Lung (tissue), 12 donors: ENCODE measurements around the gene ZSCAN25. TPM values are rescaled to one million over a fixed set of nuclear protein-coding genes. Genes with fewer than 3 reads are reported as not detected.
A peak's percentile ranks its signal among the peaks of the same experiment; 100 is the strongest.
"Not testable (repeated sequence)": the region's sequence is repeated elsewhere in the genome, so short reads cannot be mapped to it uniquely, and the experiment has no call there.

ENCODE experiments used
- ATAC-seq: fragments of 200-7000 bp; cut with Tn5 transposase; one replicate; pipeline ENCODE4 v1.9.1; 2020; ENCODE audit warnings: moderate number of reproducible peaks; ENCODE audit not compliant: insufficient read depth, low FRiP score
- DNase-seq, 3 donors: peaks; one replicate each; pipeline ENCODE4 v3.0.0-alpha.2; 2013 to 2017
- H3K27ac ChIP-seq, 2 donors: one replicate each; pipeline ENCODE4 v1.5.1; 2013; ENCODE audit warnings: mild to moderate bottlenecking in 2 of 2, moderate library complexity in 2 of 2, control low read depth in 1 of 2, inconsistent platforms in 1 of 2, low read depth in 1 of 2, low read length in 1 of 2
- H3K27me3 ChIP-seq, 3 donors: one replicate each; pipeline ENCODE4 v1.5.1; 2013; ENCODE audit warnings: low read length in 2 of 3; ENCODE audit not compliant: control insufficient read depth in 3 of 3, insufficient read depth in 3 of 3
- H3K36me3 ChIP-seq, 4 donors: one replicate each; pipeline ENCODE4 v1.5.1; 2013; ENCODE audit warnings: low read length in 4 of 4, mild to moderate bottlenecking in 1 of 4, moderate library complexity in 1 of 4; ENCODE audit not compliant: control insufficient read depth in 4 of 4, insufficient read depth in 4 of 4
- H3K4me1 ChIP-seq, 5 donors: one replicate each; pipeline ENCODE4 v1.5.1; 2013; ENCODE audit warnings: low read length in 5 of 5, mild to moderate bottlenecking in 2 of 5, moderate library complexity in 1 of 5; ENCODE audit not compliant: control insufficient read depth in 5 of 5, insufficient read depth in 5 of 5
- H3K4me3 ChIP-seq: one replicate; pipeline ENCODE4 v1.5.1; 2013; ENCODE audit warnings: mild to moderate bottlenecking, control low read depth, moderate library complexity
- H3K9ac ChIP-seq, 2 donors: one replicate each; pipeline ENCODE4 v1.5.1; 2013; ENCODE audit warnings: low read length in 2 of 2, control low read depth in 1 of 2; ENCODE audit not compliant: insufficient read depth in 1 of 2
- H3K9me3 ChIP-seq, 4 donors: one replicate each; pipeline ENCODE4 v1.5.1; 2013; ENCODE audit warnings: low read length in 3 of 4, mild to moderate bottlenecking in 1 of 4, moderate library complexity in 1 of 4; ENCODE audit not compliant: control insufficient read depth in 4 of 4, insufficient read depth in 3 of 4
- CTCF ChIP-seq: IDR thresholded peaks from 2 replicates; pipeline ENCODE4 v1.5.1; 2012; ENCODE audit warnings: mild to moderate bottlenecking; ENCODE audit errors: control extremely low read depth, extremely low read depth
- WGBS, 2 donors: extraction: QIAGEN DNeasy Blood & Tissue Kit; methylation state at CpG; one replicate each; pipeline ENCODE4 v1.1.7; 2013; 5-methylcytosine and 5-hydroxymethylcytosine counted together
- polyA plus RNA-seq, 2 donors: library from polyadenylated mRNA; stranded (reverse); fragments of 200-250 nt; gene quantifications; one replicate each; pipeline ENCODE4 v1.2.1, GENCODE V29; 2013
- total RNA-seq, 2 donors: library from RNA; depleted of rRNA in 1 of 2; stranded (reverse); fragments of >200 nt in 1 of 2; gene quantifications; one replicate each; pipeline ENCODE4 v1.2.1, GENCODE V29; 2014 to 2021
- donor health status: control.
- donor health status: control.
- donor health status: Bipolar disorder and iron deficiency.
- donor health status: healthy.
- donor health status: DM: yes; HTN: yes; CAD: no.

ZSCAN25 gene
- total and polyA plus RNA-seq, 4 donors, result 5.7 to 24.0 (median 14.1) TPM

GRCh38 chr7:99576251-99576650 is 40.5 kb upstream of the ZSCAN25 start:
- ATAC-seq (no peak), DNase-seq (no peak)
- no peak overlapping the region for H3K9ac ChIP-seq
- no peak overlapping the region for H3K27ac ChIP-seq
- H3K36me3 ChIP-seq, result peaks cover 0 to 21% (median 10%) of the 10 kb centered on the region in 4 donors
- peaks cover 0 to 10% (median 3%) of the 10 kb centered on the region in 5 donors for H3K4me1 ChIP-seq
- no peaks in the 10 kb centered on the region for H3K9me3 ChIP-seq
- no peaks in the 10 kb centered on the region for H3K27me3 ChIP-seq
- H3K4me3 ChIP-seq, result no peak overlapping the region
- TF ChIP-seq CTCF, result no peak
- WGBS, 2 donors, result 62 to 68% methylated on average over 3 of the region's 3 CpGs

- peak in 1 of 3 donors; percentile 15 for DNase-seq
- no peak for TF ChIP-seq CTCF
- Histone ChIP-seq H3K27me3 (no peaks in the 10 kb centered on the region), H3K9ac (peak overlapping the region; percentile 60 to 93), H3K27ac (no peak overlapping the region), H3K4me1 (peaks cover 0 to 10% (median 3%) of the 10 kb centered on the region in 5 donors), H3K4me3 (peak overlapping the region; percentile 34), H3K36me3 (peaks cover 0 to 3% (median 0%) of the 10 kb centered on the region in 4 donors), H3K9me3 (no peaks in the 10 kb centered on the region)
- WGBS, 2 donors, result 44 to 51% methylated on average over 10 of the region's 10 CpGs
- ATAC-seq, result no peak
Measured at GRCh38 chr7:99579281-99579955, 37.3 kb upstream of the ZSCAN25 start.

GRCh38 chr7:99579956-99580777 is 36.6 kb upstream of the ZSCAN25 start:
- 1 to 2% methylated on average over 48 to 54 of the region's 54 CpGs for whole genome bisulfite sequencing, 2 donors
- peak overlapping the region; percentile 60 to 93 for H3K9ac ChIP-seq
- H3K4me3 ChIP-seq, result peak overlapping the region; percentile 34
- no peaks in the 10 kb centered on the region for H3K36me3 ChIP-seq
- ATAC-seq, result peak; percentile 55
- peak overlapping the region in 1 of 2 donors; percentile 15 for H3K27ac ChIP-seq
- no peak for TF ChIP-seq CTCF
- no peaks in the 10 kb centered on the region for H3K9me3 ChIP-seq
- DNase-seq, result peak; percentile 78 to 82 (median 81)
- H3K4me1 ChIP-seq, result peaks cover 0 to 10% (median 3%) of the 10 kb centered on the region in 5 donors
- H3K27me3 ChIP-seq, result no peaks in the 10 kb centered on the region

GRCh38 chr7:99580778-99581332 is 35.9 kb upstream of the ZSCAN25 start:
- H3K9ac ChIP-seq, result peak overlapping the region in 1 of 2 donors; percentile 93

More at GRCh38 chr7:99580778-99581332, 35.9 kb upstream of the ZSCAN25 start:
- not testable (repeated sequence) for H3K27ac ChIP-seq, H3K27me3 ChIP-seq, ATAC-seq, H3K36me3 ChIP-seq, H3K4me3 ChIP-seq, DNase-seq, H3K9me3 ChIP-seq
- 49 to 60% methylated on average over 4 of the region's 4 CpGs for WGBS, 2 donors
- peaks cover 0 to 10% (median 3%) of the 10 kb centered on the region in 5 donors for H3K4me1 ChIP-seq
